ENCODE data around the gene CAP1. TPM values are rescaled to one million over a fixed set of nuclear protein-coding genes. Genes with fewer than 3 reads are reported as not detected.

Gene CAP1
- total and polyA plus RNA-seq, 2 of the 13 experiments (the other 11 are each of a cell fraction or from before 2014, with no cell fraction given): 174 to 195 TPM

- TF ChIP-seq ZNF574 (CRISPR knock-in tag; IDR thresholded peaks at IDR 0.05) (peak; percentile 80; the same call in 1 of the 2 replicates), ZHX1 (CRISPR knock-in tag; IDR thresholded peaks at IDR 0.05; ENCODE audit: low read depth) (0 out of 2 replicates have a peak, but pooled peaks have one; percentile 55), ARID2 (CRISPR knock-in tag; IDR thresholded peaks at IDR 0.05; ENCODE audit: borderline replicate concordance) (no peak), ZNF749 (CRISPR knock-in tag; IDR thresholded peaks at IDR 0.05; ENCODE audit: borderline replicate concordance) (no peak), ZNF326 (CRISPR knock-in tag; IDR thresholded peaks at IDR 0.05; ENCODE audit: borderline replicate concordance) (no peak), POLR2AphosphoS5 (IDR thresholded peaks at IDR 0.05; ENCODE audit: low read depth, low read length) (peak; percentile 83), ARNT2 (CRISPR knock-in tag; IDR thresholded peaks at IDR 0.05; ENCODE audit: low read depth) (peak; percentile 28)
These were observed at the start of gene CAP1 (continued) for GRCh38 chr1:40040511-40041465.
